Sigmoid colon (tissue), 7 donors: ENCODE results near the gene UTF1. TPM values are rescaled to one million over a fixed set of nuclear protein-coding genes. Genes with fewer than 3 reads are reported as not detected.

Experiments used
- DNase-seq: peaks from one replicate; pipeline ENCODE4 v3.0.0-alpha.2; 2019
- H3K27ac ChIP-seq, 4 donors: fragments of 200-600 bp; sonication (generic); one replicate each; pipeline ENCODE4 v1.5.1; 2016 to 2019; ENCODE audit warnings: mild to moderate bottlenecking in 1 of 4
- H3K27me3 ChIP-seq, 3 donors: fragments of 200-600 bp; sonication (generic); one replicate each; pipeline ENCODE4 v1.5.1; 2019; ENCODE audit warnings: mild to moderate bottlenecking in 1 of 3
- H3K36me3 ChIP-seq, 4 donors: fragments of 200-600 bp; sonication (generic); one replicate each; pipeline ENCODE4 v1.5.1; 2016 to 2019
- H3K4me1 ChIP-seq, 4 donors: fragments of 200-600 bp; sonication (generic); one replicate each; pipeline ENCODE4 v1.5.1; 2017 to 2019
- H3K4me3 ChIP-seq, 4 donors: fragments of 200-600 bp; sonication (generic); one replicate each; pipeline ENCODE4 v1.5.1; 2017 to 2019; ENCODE audit warnings: mild to moderate bottlenecking in 2 of 4, moderate library complexity in 1 of 4
- H3K9me3 ChIP-seq, 4 donors: fragments of 200-600 bp in 3 of 4; sonication (generic) in 3 of 4; one replicate each; pipeline versions ENCODE4 v1.5.1 to v1.6.1; 2013 to 2019
- EP300 ChIP-seq, 4 donors: sonication (generic); formaldehyde crosslinking; IDR thresholded peaks; one replicate each; pipeline ENCODE4 v1.6.1; 2017; ENCODE audit warnings: antibody characterized with exemption in 4 of 4
- POLR2A ChIP-seq, 2 donors: fragments of 450-650 bp; IDR thresholded peaks; one replicate each; pipeline ENCODE4 v1.6.1; 2016; ENCODE audit warnings: antibody characterized with exemption in 2 of 2, mild to moderate bottlenecking in 2 of 2, moderate library complexity in 2 of 2
- POLR2AphosphoS5 ChIP-seq, 4 donors: sonication (generic); formaldehyde crosslinking; IDR thresholded peaks; one replicate each; pipeline ENCODE4 v1.6.1; 2017; ENCODE audit warnings: antibody characterized with exemption in 4 of 4
- WGBS, 2 donors: extraction: QIAGEN DNeasy Blood & Tissue Kit; methylation state at CpG; one replicate each; pipeline ENCODE4 v1.1.7; 2013; 5-methylcytosine and 5-hydroxymethylcytosine counted together
- intact Hi-C: fragments of 100-400 bp; cut with DNase I; formaldehyde crosslinking; loops from one replicate; pipeline ENCODE4 v1.15.1; 2023
- polyA plus RNA-seq, 3 donors: library from polyadenylated mRNA; stranded (reverse); fragments of 200-250 nt; gene quantifications; one replicate each; pipeline ENCODE4 v1.2.3, GENCODE V29; 2013
- total RNA-seq, 4 donors: library from RNA; depleted of rRNA; stranded (reverse); fragments of >200 nt; gene quantifications; one replicate each; pipeline ENCODE4 v1.1.0, GENCODE V29; 2016
- TF ChIP-seq, protein P1 (sequence below), 4 experiments: fragments of 450-650 bp in 3 of 4; fragments of 200-600 bp in 1 of 4; IDR thresholded peaks; one replicate each; pipeline ENCODE4 v1.5.1; 2016 to 2019; ENCODE audit warnings: antibody characterized with exemption in 4 of 4, mild to moderate bottlenecking in 3 of 4, moderate library complexity in 2 of 4
- donor health status: healthy with polysubstance abuse.
- donor health status: Bipolar disorder and iron deficiency.
- donor health status: healthy.

Gene UTF1, protein sequence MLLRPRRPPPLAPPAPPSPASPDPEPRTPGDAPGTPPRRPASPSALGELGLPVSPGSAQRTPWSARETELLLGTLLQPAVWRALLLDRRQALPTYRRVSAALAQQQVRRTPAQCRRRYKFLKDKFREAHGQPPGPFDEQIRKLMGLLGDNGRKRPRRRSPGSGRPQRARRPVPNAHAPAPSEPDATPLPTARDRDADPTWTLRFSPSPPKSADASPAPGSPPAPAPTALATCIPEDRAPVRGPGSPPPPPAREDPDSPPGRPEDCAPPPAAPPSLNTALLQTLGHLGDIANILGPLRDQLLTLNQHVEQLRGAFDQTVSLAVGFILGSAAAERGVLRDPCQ
- total RNA-seq, result not detected
- polyA plus RNA-seq, result not detected

DNA sequence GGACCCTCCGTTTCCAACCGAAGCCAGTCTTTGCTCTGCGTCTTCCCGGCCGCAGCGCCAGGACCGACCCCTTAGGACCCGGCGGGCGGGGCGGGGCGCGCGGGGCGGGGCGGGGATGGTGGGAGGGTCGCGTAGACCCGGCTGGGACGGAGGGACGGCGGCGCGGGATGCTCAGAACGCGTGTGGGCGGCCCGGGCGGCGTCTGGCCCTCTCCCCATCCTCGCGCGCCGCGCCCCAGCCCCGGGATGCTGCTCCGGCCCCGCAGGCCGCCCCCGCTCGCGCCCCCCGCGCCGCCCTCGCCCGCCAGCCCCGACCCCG is at the start of gene UTF1:
UTF1 (plus strand) TSS at position 174 of the 318 bp plus-strand sequence; CDS start at position 246, 72 bp downstream.
- Histone ChIP-seq H3K9me3 (no peaks in the 10 kb centered on the region), H3K27ac (no peak within 1 kb of the TSS), H3K27me3 (peaks cover 25 to 93% (median 54%) of the 10 kb centered on the region in 3 donors), H3K4me3 (peak within 1 kb of the TSS in 2 of 4 donors; percentile 13 to 23), H3K4me1 (peaks cover 0 to 14% (median 8%) of the 10 kb centered on the region in 4 donors), H3K36me3 (no peaks in the 10 kb centered on the region)
- intact Hi-C loops, result no loop called here
- TF ChIP-seq, protein P1, sequence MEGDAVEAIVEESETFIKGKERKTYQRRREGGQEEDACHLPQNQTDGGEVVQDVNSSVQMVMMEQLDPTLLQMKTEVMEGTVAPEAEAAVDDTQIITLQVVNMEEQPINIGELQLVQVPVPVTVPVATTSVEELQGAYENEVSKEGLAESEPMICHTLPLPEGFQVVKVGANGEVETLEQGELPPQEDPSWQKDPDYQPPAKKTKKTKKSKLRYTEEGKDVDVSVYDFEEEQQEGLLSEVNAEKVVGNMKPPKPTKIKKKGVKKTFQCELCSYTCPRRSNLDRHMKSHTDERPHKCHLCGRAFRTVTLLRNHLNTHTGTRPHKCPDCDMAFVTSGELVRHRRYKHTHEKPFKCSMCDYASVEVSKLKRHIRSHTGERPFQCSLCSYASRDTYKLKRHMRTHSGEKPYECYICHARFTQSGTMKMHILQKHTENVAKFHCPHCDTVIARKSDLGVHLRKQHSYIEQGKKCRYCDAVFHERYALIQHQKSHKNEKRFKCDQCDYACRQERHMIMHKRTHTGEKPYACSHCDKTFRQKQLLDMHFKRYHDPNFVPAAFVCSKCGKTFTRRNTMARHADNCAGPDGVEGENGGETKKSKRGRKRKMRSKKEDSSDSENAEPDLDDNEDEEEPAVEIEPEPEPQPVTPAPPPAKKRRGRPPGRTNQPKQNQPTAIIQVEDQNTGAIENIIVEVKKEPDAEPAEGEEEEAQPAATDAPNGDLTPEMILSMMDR (IDR thresholded peaks at IDR 0.05), result no peak
- TF ChIP-seq POLR2A (IDR thresholded peaks at IDR 0.05) (no peak), POLR2AphosphoS5 (IDR thresholded peaks at IDR 0.05) (no peak), EP300 (IDR thresholded peaks at IDR 0.05) (no peak)
- 2 to 6% methylated on average over 49 of the region's 49 CpGs for WGBS, 2 donors
- no peak for DNase-seq

DNA sequence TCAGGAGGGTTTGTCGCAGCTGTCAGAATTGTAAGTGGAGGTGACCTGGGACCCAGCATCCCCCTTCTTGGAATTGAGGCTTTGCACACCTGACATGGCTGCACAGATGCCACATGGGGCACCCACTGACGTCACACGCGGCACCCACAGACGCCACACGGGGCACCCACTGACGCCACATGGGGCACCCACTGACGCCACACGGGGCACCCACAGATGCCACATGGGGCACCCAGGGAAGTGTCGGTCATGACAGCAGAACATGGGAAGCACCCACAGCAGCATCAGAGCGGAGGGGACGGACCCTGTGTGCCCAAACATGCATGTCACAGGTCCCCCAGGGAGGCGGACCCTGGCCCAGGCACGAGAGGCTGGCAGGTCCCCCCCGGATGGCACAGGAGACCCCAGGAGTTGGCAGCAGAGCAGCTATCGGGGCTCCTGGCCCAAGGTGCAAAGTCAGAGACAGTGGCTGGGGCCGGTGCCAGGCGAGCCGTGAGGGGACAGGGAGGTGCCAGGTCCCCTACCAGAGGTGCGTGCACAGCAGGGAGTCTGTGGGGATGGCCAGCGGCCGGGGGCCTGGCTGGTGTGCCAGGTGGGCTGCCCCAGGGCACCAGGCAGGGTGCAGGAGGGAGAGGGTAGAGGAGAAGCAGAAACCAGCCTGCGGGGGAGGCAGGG is 48.9 kb upstream of the UTF1 start:
- Histone ChIP-seq H3K36me3 (no peaks in the 10 kb centered on the region), H3K4me1 (no peaks in the 10 kb centered on the region), H3K27me3 (peaks cover 0 to 19% (median 0%) of the 10 kb centered on the region in 3 donors), H3K27ac (no peak overlapping the region), H3K4me3 (no peak overlapping the region), H3K9me3 (no peaks in the 10 kb centered on the region)
- TF ChIP-seq, protein P1 (IDR thresholded peaks at IDR 0.05), result no peak
- TF ChIP-seq EP300 (IDR thresholded peaks at IDR 0.05) (no peak), POLR2AphosphoS5 (IDR thresholded peaks at IDR 0.05) (no peak), POLR2A (IDR thresholded peaks at IDR 0.05) (no peak)
- intact Hi-C loops, result no loop called here
- WGBS, 2 donors, result 82 to 91% methylated on average over 23 of the region's 23 CpGs
- DNase-seq, result no peak

DNA sequence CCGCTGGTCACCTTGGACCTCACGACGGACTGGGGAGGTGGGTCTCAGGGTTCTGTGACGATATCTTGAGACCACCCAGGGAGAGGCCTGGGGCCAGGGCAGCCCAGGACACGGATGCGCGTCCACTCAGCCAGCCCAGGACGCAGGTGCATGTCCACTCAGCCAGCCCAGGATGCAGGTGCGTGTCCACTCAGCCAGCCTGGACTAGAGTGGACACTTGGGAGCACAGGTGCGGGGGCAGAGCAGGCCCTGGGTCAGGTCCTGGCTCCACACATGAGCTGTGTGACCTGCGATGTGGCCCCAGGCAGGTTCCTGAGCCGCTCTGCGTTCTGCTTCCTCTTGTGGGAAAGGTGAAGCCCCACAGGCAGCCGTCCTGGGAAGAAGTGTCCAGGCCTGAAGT is 47.8 kb upstream of the UTF1 start:
- WGBS, 2 donors, result 80 to 86% methylated on average over 14 of the region's 14 CpGs
- no peaks in the 10 kb centered on the region for H3K9me3 ChIP-seq
- H3K4me1 ChIP-seq, result no peaks in the 10 kb centered on the region
- no peaks in the 10 kb centered on the region for H3K36me3 ChIP-seq
- TF ChIP-seq POLR2A (IDR thresholded peaks at IDR 0.05) (no peak), EP300 (IDR thresholded peaks at IDR 0.05) (no peak), POLR2AphosphoS5 (IDR thresholded peaks at IDR 0.05) (no peak)
- TF ChIP-seq, protein P1 (IDR thresholded peaks at IDR 0.05), result no peak
- intact Hi-C loops, result no loop called here
- peaks cover 0 to 28% (median 0%) of the 10 kb centered on the region in 3 donors for H3K27me3 ChIP-seq
- H3K4me3 ChIP-seq, result no peak overlapping the region
- DNase-seq, result no peak
- H3K27ac ChIP-seq, result no peak overlapping the region

DNA sequence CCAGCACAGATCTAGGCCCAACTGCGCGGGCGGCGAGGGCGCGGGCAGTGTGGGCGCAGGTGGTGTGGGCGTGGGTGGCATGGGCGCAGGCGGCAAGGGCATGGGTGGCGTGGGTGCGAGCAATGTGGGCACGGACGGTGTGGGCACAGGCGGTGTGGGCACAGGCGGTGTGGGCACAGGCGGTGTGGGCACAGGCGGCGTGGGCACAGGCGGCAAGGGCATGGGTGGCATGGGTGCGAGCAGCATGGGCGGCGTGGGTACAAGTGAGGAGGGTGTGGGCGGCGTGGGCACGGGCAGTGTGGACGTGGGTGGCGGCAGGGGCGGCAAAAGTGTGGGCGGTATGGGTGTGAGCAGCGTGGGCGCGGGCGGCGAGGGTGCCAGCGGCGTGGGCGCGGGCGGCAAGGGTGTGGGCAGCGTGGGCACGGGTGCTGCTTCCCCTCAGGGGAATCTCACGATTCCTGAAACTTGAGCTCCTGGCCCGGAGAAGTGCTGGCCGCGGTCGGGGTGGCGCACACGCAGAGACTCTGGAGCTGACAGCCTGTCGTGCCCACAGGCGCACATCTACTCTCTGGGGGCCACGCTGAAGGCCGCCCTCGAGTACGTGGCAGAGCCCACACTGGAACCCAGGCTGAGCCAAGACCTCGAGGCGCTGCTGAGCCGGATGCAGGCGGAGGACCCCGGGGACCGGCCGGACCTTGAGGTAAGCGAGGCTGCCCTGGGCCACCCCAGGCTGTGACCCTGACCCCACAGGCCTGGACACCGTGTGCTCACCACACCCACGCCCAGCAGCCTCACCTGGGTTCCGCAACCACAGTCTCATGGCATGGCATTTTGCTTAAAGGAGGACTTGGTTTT is 47.0 kb upstream of the UTF1 start:
- intact Hi-C loops, result no loop called here
- no peak overlapping the region for H3K4me3 ChIP-seq
- TF ChIP-seq, protein P1 (IDR thresholded peaks at IDR 0.05), result no peak
- TF ChIP-seq POLR2AphosphoS5 (IDR thresholded peaks at IDR 0.05) (no peak), POLR2A (IDR thresholded peaks at IDR 0.05) (no peak), EP300 (IDR thresholded peaks at IDR 0.05) (no peak)
- no peaks in the 10 kb centered on the region for H3K9me3 ChIP-seq
- H3K4me1 ChIP-seq, result no peaks in the 10 kb centered on the region
- WGBS, 2 donors, result 89 to 94% methylated on average over 66 of the region's 66 CpGs
- no peak for DNase-seq
- no peak overlapping the region for H3K27ac ChIP-seq
- peaks cover 0 to 33% (median 0%) of the 10 kb centered on the region in 3 donors for H3K27me3 ChIP-seq
- H3K36me3 ChIP-seq, result no peaks in the 10 kb centered on the region
